Measurements from ENCODE around the gene SLCO3A1. TPM values are rescaled to one million over a fixed set of nuclear protein-coding genes. Genes with fewer than 3 reads are reported as not detected.

The SLCO3A1 gene
- total and polyA plus RNA-seq, 2 of the 8 experiments (the other 6 are each of a cell fraction or from before 2014, with no cell fraction given), result 15.1 to 20.4 TPM

DNA sequence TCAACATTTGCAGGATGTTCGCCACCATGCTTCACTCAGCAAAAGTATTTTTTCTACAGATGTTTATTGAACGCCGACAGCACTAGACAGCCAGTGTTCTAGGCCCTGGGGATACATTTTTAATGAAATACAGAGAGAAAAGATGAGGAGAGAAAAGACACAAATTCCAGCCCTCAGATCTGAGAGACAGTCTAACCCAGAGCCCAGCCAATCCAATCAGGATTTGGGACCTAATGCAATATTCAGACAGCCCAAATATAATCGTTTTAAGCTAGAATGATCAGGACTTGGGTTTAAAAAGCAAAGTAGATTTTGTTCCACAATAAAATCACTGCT lies 174.8 kb downstream of the SLCO3A1 start (continued):
- TF ChIP-seq TAF1 (IDR thresholded peaks at IDR 0.05; ENCODE audit: low read depth, low read length) (no peak), JUND (IDR thresholded peaks at IDR 0.05; ENCODE audit: low read length) (no peak), CTBP2 (IDR thresholded peaks at IDR 0.05; ENCODE audit: borderline replicate concordance, insufficient read depth, insufficient read length, low read length) (no peak), POLR2AphosphoS5 (IDR thresholded peaks at IDR 0.05; ENCODE audit: low read depth, low read length) (no peak), TCF12 (IDR thresholded peaks at IDR 0.05; ENCODE audit: low read depth, low read length) (no peak)
